Measurements from ENCODE around the gene GREB1L.
"Not testable (repeated sequence)": the region's sequence is repeated elsewhere in the genome, so short reads cannot be mapped to it uniquely, and the experiment has no call there.

The GREB1L gene

GRCh38 chr18:21275645-21276044 is 33.6 kb downstream of the GREB1L start:
- no peaks in the 10 kb centered on the region for H4K20me1 ChIP-seq (ENCODE audit: insufficient read depth, low read length)
- no peaks in the 10 kb centered on the region for H3K27me3 ChIP-seq (replicated peaks; ENCODE audit: insufficient read depth, low read length)
- no peak overlapping the region for H3K4me3 ChIP-seq (ENCODE audit: low read length)
- no peak for DNase-seq
- no peaks in the 10 kb centered on the region for H3K79me2 ChIP-seq (ENCODE audit: low read length)
- no peak overlapping the region for H2AFZ ChIP-seq (ENCODE audit: low read length)
- H3K4me1 ChIP-seq (ENCODE audit: low read length), result no peaks in the 10 kb centered on the region
- no peak overlapping the region for H3K27ac ChIP-seq (ENCODE audit: low read length)
- H3K36me3 ChIP-seq (replicated peaks; ENCODE audit: insufficient read depth, low read length), result no peaks in the 10 kb centered on the region
- no peaks in the 10 kb centered on the region for H3F3A ChIP-seq (ENCODE audit: insufficient read depth, low read length)
- TF ChIP-seq EZH2phosphoT487 (IDR thresholded peaks at IDR 0.05; ENCODE audit: low read length) (no peak), EZH2 (optimal IDR thresholded peaks at IDR 0.05; ENCODE audit: low read depth, low read length) (no peak)
- TF ChIP-seq, protein P1, sequence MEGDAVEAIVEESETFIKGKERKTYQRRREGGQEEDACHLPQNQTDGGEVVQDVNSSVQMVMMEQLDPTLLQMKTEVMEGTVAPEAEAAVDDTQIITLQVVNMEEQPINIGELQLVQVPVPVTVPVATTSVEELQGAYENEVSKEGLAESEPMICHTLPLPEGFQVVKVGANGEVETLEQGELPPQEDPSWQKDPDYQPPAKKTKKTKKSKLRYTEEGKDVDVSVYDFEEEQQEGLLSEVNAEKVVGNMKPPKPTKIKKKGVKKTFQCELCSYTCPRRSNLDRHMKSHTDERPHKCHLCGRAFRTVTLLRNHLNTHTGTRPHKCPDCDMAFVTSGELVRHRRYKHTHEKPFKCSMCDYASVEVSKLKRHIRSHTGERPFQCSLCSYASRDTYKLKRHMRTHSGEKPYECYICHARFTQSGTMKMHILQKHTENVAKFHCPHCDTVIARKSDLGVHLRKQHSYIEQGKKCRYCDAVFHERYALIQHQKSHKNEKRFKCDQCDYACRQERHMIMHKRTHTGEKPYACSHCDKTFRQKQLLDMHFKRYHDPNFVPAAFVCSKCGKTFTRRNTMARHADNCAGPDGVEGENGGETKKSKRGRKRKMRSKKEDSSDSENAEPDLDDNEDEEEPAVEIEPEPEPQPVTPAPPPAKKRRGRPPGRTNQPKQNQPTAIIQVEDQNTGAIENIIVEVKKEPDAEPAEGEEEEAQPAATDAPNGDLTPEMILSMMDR (IDR thresholded peaks at IDR 0.05; ENCODE audit: low read length), result no peak
- H3K4me2 ChIP-seq (ENCODE audit: low read depth, low read length), result no peak overlapping the region
- H3K9ac ChIP-seq (ENCODE audit: low read length), result no peak overlapping the region
- H3K9me2 ChIP-seq (replicated peaks; ENCODE audit: insufficient read depth, low read length), result no peaks in the 10 kb centered on the region
- H3K9me3 ChIP-seq (replicated peaks; ENCODE audit: insufficient read depth, low read length), result no peaks in the 10 kb centered on the region

GRCh38 chr18:21277578-21277977 is 35.5 kb downstream of the GREB1L start:
- Histone ChIP-seq H3K9ac (ENCODE audit: low read length) (no peak overlapping the region), H3F3A (ENCODE audit: insufficient read depth, low read length) (no peaks in the 10 kb centered on the region), H3K4me3 (ENCODE audit: low read length) (no peak overlapping the region), H3K36me3 (replicated peaks; ENCODE audit: insufficient read depth, low read length) (no peaks in the 10 kb centered on the region), H3K27ac (ENCODE audit: low read length) (no peak overlapping the region), H3K4me1 (ENCODE audit: low read length) (no peaks in the 10 kb centered on the region), H3K27me3 (replicated peaks; ENCODE audit: insufficient read depth, low read length) (no peaks in the 10 kb centered on the region), H3K9me3 (replicated peaks; ENCODE audit: insufficient read depth, low read length) (no peaks in the 10 kb centered on the region), H3K4me2 (ENCODE audit: low read depth, low read length) (no peak overlapping the region), H4K20me1 (ENCODE audit: insufficient read depth, low read length) (no peaks in the 10 kb centered on the region), H3K79me2 (ENCODE audit: low read length) (no peaks in the 10 kb centered on the region), H2AFZ (ENCODE audit: low read length) (no peak overlapping the region), H3K9me2 (replicated peaks; ENCODE audit: insufficient read depth, low read length) (no peaks in the 10 kb centered on the region)
- TF ChIP-seq EZH2phosphoT487 (IDR thresholded peaks at IDR 0.05; ENCODE audit: low read length) (no peak), EZH2 (optimal IDR thresholded peaks at IDR 0.05; ENCODE audit: low read depth, low read length) (no peak)
- TF ChIP-seq, protein P1 (IDR thresholded peaks at IDR 0.05; ENCODE audit: low read length), result no peak
- no peak for DNase-seq

DNA sequence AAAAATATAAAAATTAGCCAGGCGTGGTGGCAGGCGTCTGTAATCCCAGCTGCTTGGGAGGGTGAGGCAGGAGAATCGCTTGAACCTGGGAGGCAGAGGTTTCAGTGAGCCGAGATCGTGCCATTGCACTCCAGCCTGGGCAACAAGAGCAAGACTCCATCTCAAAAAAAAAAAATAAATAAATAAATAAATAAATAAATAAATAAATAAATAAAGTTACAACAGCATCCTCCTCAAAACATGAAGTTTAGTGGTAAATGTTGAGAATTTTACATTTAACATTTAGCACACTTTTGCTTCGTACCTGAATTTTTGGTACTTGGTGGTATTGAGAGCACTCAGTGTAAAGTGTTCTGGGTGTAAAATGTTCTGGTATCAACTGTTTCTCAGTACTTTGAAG is 36.2 kb downstream of the GREB1L start:
- not testable (repeated sequence) for H3K9me3 ChIP-seq (replicated peaks; ENCODE audit: insufficient read depth, low read length); H3K27me3 ChIP-seq (replicated peaks; ENCODE audit: insufficient read depth, low read length); H3K27ac ChIP-seq (ENCODE audit: low read length); H3K79me2 ChIP-seq (ENCODE audit: low read length); H3K9ac ChIP-seq (ENCODE audit: low read length); H2AFZ ChIP-seq (ENCODE audit: low read length); H3K9me2 ChIP-seq (replicated peaks; ENCODE audit: insufficient read depth, low read length); H3K4me2 ChIP-seq (ENCODE audit: low read depth, low read length); H3K4me3 ChIP-seq (ENCODE audit: low read length); H3K36me3 ChIP-seq (replicated peaks; ENCODE audit: insufficient read depth, low read length); H3K4me1 ChIP-seq (ENCODE audit: low read length); H3F3A ChIP-seq (ENCODE audit: insufficient read depth, low read length); DNase-seq; H4K20me1 ChIP-seq (ENCODE audit: insufficient read depth, low read length)

GRCh38 chr18:21281603-21282002 is 39.6 kb downstream of the GREB1L start:
- H3F3A ChIP-seq (ENCODE audit: insufficient read depth, low read length), result no peaks in the 10 kb centered on the region
- no peak for DNase-seq
- H3K27ac ChIP-seq (ENCODE audit: low read length), result no peak overlapping the region
- no peaks in the 10 kb centered on the region for H3K79me2 ChIP-seq (ENCODE audit: low read length)
- H3K9ac ChIP-seq (ENCODE audit: low read length), result no peak overlapping the region
- no peaks in the 10 kb centered on the region for H4K20me1 ChIP-seq (ENCODE audit: insufficient read depth, low read length)
- H3K4me2 ChIP-seq (ENCODE audit: low read depth, low read length), result no peak overlapping the region
- TF ChIP-seq EZH2phosphoT487 (IDR thresholded peaks at IDR 0.05; ENCODE audit: low read length) (no peak), EZH2 (optimal IDR thresholded peaks at IDR 0.05; ENCODE audit: low read depth, low read length) (no peak)
- TF ChIP-seq, protein P1 (IDR thresholded peaks at IDR 0.05; ENCODE audit: low read length), result no peak
- H3K9me2 ChIP-seq (replicated peaks; ENCODE audit: insufficient read depth, low read length), result no peaks in the 10 kb centered on the region
- H3K36me3 ChIP-seq (replicated peaks; ENCODE audit: insufficient read depth, low read length), result no peaks in the 10 kb centered on the region
- H3K4me1 ChIP-seq (ENCODE audit: low read length), result no peaks in the 10 kb centered on the region
- H2AFZ ChIP-seq (ENCODE audit: low read length), result no peak overlapping the region
- no peaks in the 10 kb centered on the region for H3K27me3 ChIP-seq (replicated peaks; ENCODE audit: insufficient read depth, low read length)
- H3K9me3 ChIP-seq (replicated peaks; ENCODE audit: insufficient read depth, low read length), result no peaks in the 10 kb centered on the region
- H3K4me3 ChIP-seq (ENCODE audit: low read length), result no peak overlapping the region
